K562 (cell line): ENCODE results near the gene NSF. TPM values are rescaled to one million over a fixed set of nuclear protein-coding genes. Genes with fewer than 3 reads are reported as not detected.

Experiments used
- BACH1 ChIP-seq: fragments of 200-800 bp; sonication (Bioruptor generic); IDR thresholded peaks from 2 replicates; pipeline ENCODE4 v1.6.1; 2016; ENCODE audit warnings: missing genetic modification characterization, missing compliant biosample characterization
- CHD4 ChIP-seq: fragments of 200-600 bp; sonication (generic); IDR thresholded peaks from 3 replicates; pipeline ENCODE4 v1.6.1; 2012; ENCODE audit warnings: low read depth, mild to moderate bottlenecking, mixed read lengths, low read length, inconsistent platforms; ENCODE audit not compliant: insufficient read depth, insufficient replicate concordance, poor library complexity, severe bottlenecking
- FOXP1 ChIP-seq: sonication (generic); formaldehyde crosslinking; IDR thresholded peaks from 2 replicates; pipeline ENCODE4 v1.8.0; 2022; ENCODE audit warnings: mild to moderate bottlenecking, missing genetic modification reagents
- GABPA ChIP-seq: fragments of 200-800 bp; sonication (Bioruptor generic); conservative IDR thresholded peaks from 2 replicates; pipeline ENCODE4 v1.6.1; 2016; ENCODE audit warnings: low read depth, missing genetic modification characterization, missing compliant biosample characterization
- GATA2 ChIP-seq: sonication (generic); formaldehyde crosslinking; IDR thresholded peaks from 2 replicates; pipeline ENCODE4 v1.4.0; 2020; ENCODE audit warnings: mild to moderate bottlenecking, missing genetic modification reagents
- HDAC1 ChIP-seq, 2 experiments: fragments of 450-650 bp; IDR thresholded peaks; 2 replicates each; pipeline ENCODE4 v1.6.1; 2016 to 2017; ENCODE audit warnings: inconsistent platforms in 1 of 2, mild to moderate bottlenecking in 1 of 2, moderate library complexity in 1 of 2
- KLF10 ChIP-seq: fragments of 250-450 bp; sonication (Bioruptor Pico); IDR thresholded peaks from 2 replicates; pipeline ENCODE4 v1.6.1; 2021; ENCODE audit warnings: matching md5 sums
- KLF6 ChIP-seq: fragments of 250-450 bp; sonication (Bioruptor Pico); IDR thresholded peaks from 2 replicates; pipeline ENCODE4 v1.4.0; 2020; ENCODE audit warnings: mild to moderate bottlenecking, moderate library complexity, borderline replicate concordance
- MEF2D ChIP-seq: conservative IDR thresholded peaks from 2 replicates; pipeline ENCODE4 v1.6.1; 2016; ENCODE audit warnings: low read depth, missing genetic modification characterization, missing compliant biosample characterization
- MEIS2 ChIP-seq: fragments of 450-650 bp; IDR thresholded peaks from 2 replicates; pipeline ENCODE4 v1.6.1; 2014; ENCODE audit warnings: mild to moderate bottlenecking; ENCODE audit not compliant: partially characterized antibody
- NELFE ChIP-seq: IDR thresholded peaks from 2 replicates; pipeline ENCODE4 v1.6.1; 2011; ENCODE audit warnings: mild to moderate bottlenecking; ENCODE audit not compliant: insufficient read depth, insufficient read length
- RCOR1 ChIP-seq, 2 experiments: IDR thresholded peaks; 2 replicates each; pipeline ENCODE4 v1.6.1; 2012; ENCODE audit warnings: low read depth in 2 of 2, low read length in 2 of 2, borderline replicate concordance in 1 of 2, improper control_type of control experiment in 1 of 2
- SMARCC2 ChIP-seq: fragments of 450-650 bp; IDR thresholded peaks from 2 replicates; pipeline ENCODE4 v1.6.1; 2017; ENCODE audit warnings: antibody characterized with exemption, moderate library complexity, mild to moderate bottlenecking, low read depth
- SNRNP70 ChIP-seq: fragments of 200-400 bp; formaldehyde crosslinking; optimal IDR thresholded peaks from 2 replicates; pipeline ENCODE3; 2017; ENCODE audit warnings: low read depth, low read length
- SPI1 ChIP-seq: IDR thresholded peaks from 2 replicates; pipeline ENCODE4 v1.6.1; 2011; ENCODE audit warnings: low read depth, low read length, control low read depth, borderline replicate concordance
- ZNF134 ChIP-seq: fragments of 250-450 bp; sonication (Bioruptor Pico); conservative IDR thresholded peaks from 2 replicates; pipeline ENCODE4 v1.4.0; 2020
- polyA plus RNA-seq, 8 experiments: library from polyadenylated mRNA; depleted of rRNA in 4 of 8; stranded (reverse) in 5 of 8; unstranded in 3 of 8; fragments of >200 nt; fragmentation: Nextera tagmentation in 2 of 8; fragmentation: Illumina TruSeq in 1 of 8; extraction: Ambion mirVana in 2 of 8; extraction: Trizol in 1 of 8; gene quantifications; 2 replicates each; pipeline versions ENCODE4 v1.2.1 to v1.2.3, GENCODE V29; 2011 to 2014; ENCODE audit warnings: inconsistent platforms in 1 of 8, missing spikeins in 1 of 8
- total RNA-seq, 7 experiments: library from RNA; depleted of rRNA in 6 of 7; stranded (reverse); fragments of >200 nt in 6 of 7; fragmentation: Illumina TruSeq in 2 of 7; extraction: Trizol in 2 of 7; gene quantifications; 2 replicates each; pipeline versions ENCODE4 v1.2.1 to v1.2.3, GENCODE V29; 2011 to 2021; ENCODE audit warnings: low replicate concordance in 1 of 7
- TF ChIP-seq, protein P1 (sequence below): fragments of 250-450 bp; sonication (Bioruptor Pico); IDR thresholded peaks from 2 replicates; pipeline ENCODE4 v1.4.0; 2020; ENCODE audit warnings: mild to moderate bottlenecking, moderate library complexity
- TF ChIP-seq, protein P2 (sequence below): fragments of 450-650 bp; IDR thresholded peaks from 2 replicates; pipeline ENCODE4 v1.7.0; 2016; ENCODE audit warnings: borderline replicate concordance
- TF ChIP-seq, protein P3 (sequence below): fragments of 200-800 bp; sonication (Bioruptor generic); IDR thresholded peaks from 2 replicates; pipeline ENCODE4 v1.6.1; 2017; ENCODE audit warnings: missing genetic modification characterization, missing compliant biosample characterization
- TF ChIP-seq, protein P4 (sequence below): IDR thresholded peaks from 2 replicates; pipeline ENCODE4 v1.6.1; 2016; ENCODE audit warnings: missing genetic modification characterization, missing compliant biosample characterization

The NSF gene
- total and polyA plus RNA-seq, 9 of the 15 experiments (the other 6 are each of a cell fraction or from before 2014, with no cell fraction given): 16.7 to 39.8 (median 36.7) TPM

DNA sequence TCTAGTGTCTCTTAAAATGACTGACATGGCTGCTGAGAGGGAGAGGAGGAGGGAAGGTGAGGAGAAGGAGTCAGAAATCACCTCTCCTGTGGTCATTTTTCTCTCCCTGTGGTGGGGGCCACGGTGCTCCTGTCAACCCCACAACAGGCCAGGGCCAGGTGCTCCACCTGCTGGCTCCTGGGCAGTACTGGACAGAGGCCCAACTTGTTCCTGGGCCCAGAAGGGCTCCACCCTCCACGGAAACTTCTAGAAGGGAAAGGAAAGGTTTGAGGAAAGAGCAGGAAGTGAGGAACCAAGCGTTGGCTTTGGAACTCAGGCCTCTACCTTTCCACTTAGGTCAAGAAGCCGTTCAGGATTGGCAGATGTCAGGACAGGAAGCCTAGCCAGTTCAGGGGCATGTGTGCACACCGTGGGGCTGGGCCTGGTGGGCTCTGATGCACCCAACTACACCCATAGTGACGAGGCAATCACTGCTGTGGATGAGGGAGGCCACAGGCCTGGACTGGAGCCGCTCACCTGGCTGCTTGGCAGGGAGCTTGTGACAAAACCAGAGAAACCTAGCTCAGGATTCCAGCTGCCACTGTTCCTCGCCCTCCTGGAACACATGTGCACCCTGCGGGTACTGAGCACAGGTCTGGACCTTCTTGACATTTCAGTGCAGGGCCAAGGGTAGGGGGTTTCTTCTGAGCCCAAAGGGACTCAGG lies 191.9 kb downstream of the NSF start (continued):
- TF ChIP-seq, protein P1, sequence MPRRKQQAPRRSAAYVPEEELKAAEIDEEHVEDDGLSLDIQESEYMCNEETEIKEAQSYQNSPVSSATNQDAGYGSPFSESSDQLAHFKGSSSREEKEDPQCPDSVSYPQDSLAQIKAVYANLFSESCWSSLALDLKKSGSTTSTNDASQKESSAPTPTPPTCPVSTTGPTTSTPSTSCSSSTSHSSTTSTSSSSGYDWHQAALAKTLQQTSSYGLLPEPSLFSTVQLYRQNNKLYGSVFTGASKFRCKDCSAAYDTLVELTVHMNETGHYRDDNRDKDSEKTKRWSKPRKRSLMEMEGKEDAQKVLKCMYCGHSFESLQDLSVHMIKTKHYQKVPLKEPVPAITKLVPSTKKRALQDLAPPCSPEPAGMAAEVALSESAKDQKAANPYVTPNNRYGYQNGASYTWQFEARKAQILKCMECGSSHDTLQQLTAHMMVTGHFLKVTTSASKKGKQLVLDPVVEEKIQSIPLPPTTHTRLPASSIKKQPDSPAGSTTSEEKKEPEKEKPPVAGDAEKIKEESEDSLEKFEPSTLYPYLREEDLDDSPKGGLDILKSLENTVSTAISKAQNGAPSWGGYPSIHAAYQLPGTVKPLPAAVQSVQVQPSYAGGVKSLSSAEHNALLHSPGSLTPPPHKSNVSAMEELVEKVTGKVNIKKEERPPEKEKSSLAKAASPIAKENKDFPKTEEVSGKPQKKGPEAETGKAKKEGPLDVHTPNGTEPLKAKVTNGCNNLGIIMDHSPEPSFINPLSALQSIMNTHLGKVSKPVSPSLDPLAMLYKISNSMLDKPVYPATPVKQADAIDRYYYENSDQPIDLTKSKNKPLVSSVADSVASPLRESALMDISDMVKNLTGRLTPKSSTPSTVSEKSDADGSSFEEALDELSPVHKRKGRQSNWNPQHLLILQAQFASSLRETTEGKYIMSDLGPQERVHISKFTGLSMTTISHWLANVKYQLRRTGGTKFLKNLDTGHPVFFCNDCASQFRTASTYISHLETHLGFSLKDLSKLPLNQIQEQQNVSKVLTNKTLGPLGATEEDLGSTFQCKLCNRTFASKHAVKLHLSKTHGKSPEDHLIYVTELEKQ (CRISPR knock-in tag): no peak
- TF ChIP-seq FOXP1 (CRISPR knock-in tag) (no peak), KLF10 (CRISPR knock-in tag) (no peak), BACH1 (tag) (no peak), SNRNP70 (no peak), MEF2D (tag) (no peak), HDAC1 (IDR thresholded peaks at IDR 0.05) (no peak), GABPA (tag) (peak; percentile 70), ZNF134 (CRISPR knock-in tag) (no peak), KLF6 (CRISPR knock-in tag) (no peak), SPI1 (no peak), NELFE (no peak), RCOR1 (IDR thresholded peaks at IDR 0.05; ENCODE audit: borderline replicate concordance in 1 of 2, low read depth in 2 of 2, low read length in 2 of 2) (0 out of 4 replicates have a peak, but pooled peaks of 1 of the 2 experiments have one; percentile 33), GATA2 (CRISPR knock-in tag) (no peak), CHD4 (no peak), SMARCC2 (no peak), MEIS2 (peak; percentile 8)
- TF ChIP-seq, protein P2, sequence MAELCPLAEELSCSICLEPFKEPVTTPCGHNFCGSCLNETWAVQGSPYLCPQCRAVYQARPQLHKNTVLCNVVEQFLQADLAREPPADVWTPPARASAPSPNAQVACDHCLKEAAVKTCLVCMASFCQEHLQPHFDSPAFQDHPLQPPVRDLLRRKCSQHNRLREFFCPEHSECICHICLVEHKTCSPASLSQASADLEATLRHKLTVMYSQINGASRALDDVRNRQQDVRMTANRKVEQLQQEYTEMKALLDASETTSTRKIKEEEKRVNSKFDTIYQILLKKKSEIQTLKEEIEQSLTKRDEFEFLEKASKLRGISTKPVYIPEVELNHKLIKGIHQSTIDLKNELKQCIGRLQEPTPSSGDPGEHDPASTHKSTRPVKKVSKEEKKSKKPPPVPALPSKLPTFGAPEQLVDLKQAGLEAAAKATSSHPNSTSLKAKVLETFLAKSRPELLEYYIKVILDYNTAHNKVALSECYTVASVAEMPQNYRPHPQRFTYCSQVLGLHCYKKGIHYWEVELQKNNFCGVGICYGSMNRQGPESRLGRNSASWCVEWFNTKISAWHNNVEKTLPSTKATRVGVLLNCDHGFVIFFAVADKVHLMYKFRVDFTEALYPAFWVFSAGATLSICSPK: no peak
- TF ChIP-seq, protein P3, sequence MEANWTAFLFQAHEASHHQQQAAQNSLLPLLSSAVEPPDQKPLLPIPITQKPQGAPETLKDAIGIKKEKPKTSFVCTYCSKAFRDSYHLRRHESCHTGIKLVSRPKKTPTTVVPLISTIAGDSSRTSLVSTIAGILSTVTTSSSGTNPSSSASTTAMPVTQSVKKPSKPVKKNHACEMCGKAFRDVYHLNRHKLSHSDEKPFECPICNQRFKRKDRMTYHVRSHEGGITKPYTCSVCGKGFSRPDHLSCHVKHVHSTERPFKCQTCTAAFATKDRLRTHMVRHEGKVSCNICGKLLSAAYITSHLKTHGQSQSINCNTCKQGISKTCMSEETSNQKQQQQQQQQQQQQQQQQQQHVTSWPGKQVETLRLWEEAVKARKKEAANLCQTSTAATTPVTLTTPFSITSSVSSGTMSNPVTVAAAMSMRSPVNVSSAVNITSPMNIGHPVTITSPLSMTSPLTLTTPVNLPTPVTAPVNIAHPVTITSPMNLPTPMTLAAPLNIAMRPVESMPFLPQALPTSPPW (CRISPR knock-in tag): peak; percentile 60; the same call in 1 of the 2 replicates
- TF ChIP-seq, protein P4, sequence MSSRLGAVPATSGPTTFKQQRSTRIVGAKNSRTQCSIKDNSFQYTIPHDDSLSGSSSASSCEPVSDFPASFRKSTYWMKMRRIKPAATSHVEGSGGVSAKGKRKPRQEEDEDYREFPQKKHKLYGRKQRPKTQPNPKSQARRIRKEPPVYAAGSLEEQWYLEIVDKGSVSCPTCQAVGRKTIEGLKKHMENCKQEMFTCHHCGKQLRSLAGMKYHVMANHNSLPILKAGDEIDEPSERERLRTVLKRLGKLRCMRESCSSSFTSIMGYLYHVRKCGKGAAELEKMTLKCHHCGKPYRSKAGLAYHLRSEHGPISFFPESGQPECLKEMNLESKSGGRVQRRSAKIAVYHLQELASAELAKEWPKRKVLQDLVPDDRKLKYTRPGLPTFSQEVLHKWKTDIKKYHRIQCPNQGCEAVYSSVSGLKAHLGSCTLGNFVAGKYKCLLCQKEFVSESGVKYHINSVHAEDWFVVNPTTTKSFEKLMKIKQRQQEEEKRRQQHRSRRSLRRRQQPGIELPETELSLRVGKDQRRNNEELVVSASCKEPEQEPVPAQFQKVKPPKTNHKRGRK: no peak
